Breast epithelium (tissue), 4 donors: Measurements from ENCODE around the gene CADPS. TPM values are rescaled to one million over a fixed set of nuclear protein-coding genes. Genes with fewer than 3 reads are reported as not detected.

Experiments used
- DNase-seq, 2 donors: peaks; one replicate each; pipeline ENCODE4 v3.0.0-alpha.2; 2019; ENCODE audit warnings: low spot score in 2 of 2
- H3K27ac ChIP-seq, 2 donors: fragments of 200-600 bp; sonication (generic) in 1 of 2; one replicate each; pipeline ENCODE4 v1.5.1; 2016 to 2019; ENCODE audit warnings: mild to moderate bottlenecking in 1 of 2
- H3K27me3 ChIP-seq, 2 donors: fragments of 200-600 bp; sonication (generic) in 1 of 2; one replicate each; pipeline versions ENCODE4 v1.5.1 to v1.6.0; 2017 to 2019; ENCODE audit warnings: control low read depth in 1 of 2, mild to moderate bottlenecking in 1 of 2
- H3K36me3 ChIP-seq: fragments of 200-600 bp; one replicate; pipeline ENCODE4 v1.5.1; 2019
- H3K4me1 ChIP-seq, 2 donors: fragments of 200-600 bp; sonication (generic); one replicate each; pipeline ENCODE4 v1.5.1; 2016 to 2019; ENCODE audit warnings: control low read depth in 1 of 2
- H3K4me3 ChIP-seq, 3 donors: fragments of 200-600 bp; sonication (generic); 1 replicate in 2 of 3; 2 replicates in 1 of 3; pipeline ENCODE4 v1.5.1; 2016 to 2019; ENCODE audit warnings: mild to moderate bottlenecking in 3 of 3, moderate library complexity in 2 of 3
- H3K9me3 ChIP-seq, 2 donors: fragments of 200-600 bp; sonication (generic) in 1 of 2; one replicate each; pipeline ENCODE4 v1.5.1; 2016 to 2019; ENCODE audit warnings: control low read depth in 1 of 2
- CTCF ChIP-seq, 3 donors: fragments of 450-650 bp; IDR thresholded peaks; one replicate each; pipeline ENCODE4 v1.5.1; 2016 to 2017; ENCODE audit warnings: antibody characterized with exemption in 3 of 3, mild to moderate bottlenecking in 3 of 3, moderate library complexity in 3 of 3
- POLR2A ChIP-seq: fragments of 450-650 bp; IDR thresholded peaks from one replicate; pipeline ENCODE4 v1.6.1; 2016; ENCODE audit warnings: antibody characterized with exemption, mild to moderate bottlenecking, moderate library complexity
- POLR2AphosphoS5 ChIP-seq, 3 donors: sonication (generic); formaldehyde crosslinking; IDR thresholded peaks; one replicate each; pipeline ENCODE4 v1.6.1; 2017; ENCODE audit warnings: antibody characterized with exemption in 3 of 3
- intact Hi-C: fragments of 100-400 bp; cut with DNase I; formaldehyde crosslinking; loops from one replicate; pipeline ENCODE4 v1.15.1; 2023; ENCODE audit warnings: low total_unique reads
- total RNA-seq, 3 donors: library from RNA; depleted of rRNA; stranded (reverse); fragments of >200 nt; gene quantifications; one replicate each; pipeline ENCODE4 v1.1.0, GENCODE V29; 2016

The CADPS gene
- total RNA-seq, 3 donors from 2014 or later = under 0.01 to 45.8 (median 0.15) TPM

GRCh38 chr3:62655691-62656063 lies 219.5 kb downstream of the CADPS start:
- Histone ChIP-seq H3K9me3 (no peaks in the 10 kb centered on the region), H3K27ac (no peak overlapping the region), H3K27me3 (no peaks in the 10 kb centered on the region), H3K4me1 (no peaks in the 10 kb centered on the region), H3K4me3 (no peak overlapping the region), H3K36me3 (no peaks in the 10 kb centered on the region)
- intact Hi-C loops = no loop called here
- DNase-seq = no peak
- TF ChIP-seq POLR2AphosphoS5 (IDR thresholded peaks at IDR 0.05) (no peak), CTCF (IDR thresholded peaks at IDR 0.05) (no peak), POLR2A (no peak)

- H3K27me3 ChIP-seq = no peaks in the 10 kb centered on the region
- no peak overlapping the region for H3K4me3 ChIP-seq
- no peaks in the 10 kb centered on the region for H3K36me3 ChIP-seq
- TF ChIP-seq POLR2AphosphoS5 (IDR thresholded peaks at IDR 0.05) (no peak), CTCF (IDR thresholded peaks at IDR 0.05) (no peak), POLR2A (no peak)
- no peak for DNase-seq
- no peaks in the 10 kb centered on the region for H3K9me3 ChIP-seq
- intact Hi-C loops = no loop called here
- H3K4me1 ChIP-seq = no peaks in the 10 kb centered on the region
- no peak overlapping the region for H3K27ac ChIP-seq
Measured at GRCh38 chr3:62655056-62655690, 220.0 kb downstream of the CADPS start.

GRCh38 chr3:62653796-62654195 lies 221.4 kb downstream of the CADPS start:
- TF ChIP-seq CTCF (IDR thresholded peaks at IDR 0.05) = no peak
- no peak for TF ChIP-seq POLR2A
- TF ChIP-seq POLR2AphosphoS5 (IDR thresholded peaks at IDR 0.05) = no peak
- H3K9me3 ChIP-seq = no peaks in the 10 kb centered on the region
- no peak overlapping the region for H3K27ac ChIP-seq
- no peak for DNase-seq
- H3K36me3 ChIP-seq = no peaks in the 10 kb centered on the region
- intact Hi-C loops = no loop called here
- no peaks in the 10 kb centered on the region for H3K4me1 ChIP-seq
- H3K27me3 ChIP-seq = no peaks in the 10 kb centered on the region
- H3K4me3 ChIP-seq = no peak overlapping the region

GRCh38 chr3:62647711-62648110 lies 227.5 kb downstream of the CADPS start:
- no peak for DNase-seq
- H3K4me1 ChIP-seq = no peaks in the 10 kb centered on the region
- H3K36me3 ChIP-seq = no peaks in the 10 kb centered on the region
- TF ChIP-seq CTCF (IDR thresholded peaks at IDR 0.05) (no peak), POLR2A (no peak), POLR2AphosphoS5 (IDR thresholded peaks at IDR 0.05) (no peak)
- intact Hi-C loops = no loop called here
- no peak overlapping the region for H3K4me3 ChIP-seq
- no peaks in the 10 kb centered on the region for H3K9me3 ChIP-seq
- no peaks in the 10 kb centered on the region for H3K27me3 ChIP-seq
- no peak overlapping the region for H3K27ac ChIP-seq

GRCh38 chr3:62644493-62644892 lies 230.7 kb downstream of the CADPS start:
- Histone ChIP-seq H3K36me3 (no peaks in the 10 kb centered on the region), H3K9me3 (no peaks in the 10 kb centered on the region), H3K27me3 (no peaks in the 10 kb centered on the region), H3K27ac (no peak overlapping the region), H3K4me1 (no peaks in the 10 kb centered on the region), H3K4me3 (no peak overlapping the region)
- intact Hi-C loops = no loop called here
- TF ChIP-seq POLR2A (no peak), CTCF (IDR thresholded peaks at IDR 0.05) (no peak), POLR2AphosphoS5 (IDR thresholded peaks at IDR 0.05) (no peak)
- no peak for DNase-seq
